HG03354 (cell line): Measurements from ENCODE around the gene SSX2IP.
A peak's percentile ranks its signal among the peaks of the same experiment; 100 is the strongest.
"Not testable (repeated sequence)": the region's sequence is repeated elsewhere in the genome, so short reads cannot be mapped to it uniquely, and the experiment has no call there.

Source experiments
- ATAC-seq: cut with Tn5 transposase; IDR thresholded peaks from one replicate; pipeline ENCODE4 v1.9.1; 2021; ENCODE audit warnings: mild to moderate bottlenecking; ENCODE audit not compliant: unreplicated experiment, poor library complexity, severe bottlenecking

SSX2IP gene

DNA sequence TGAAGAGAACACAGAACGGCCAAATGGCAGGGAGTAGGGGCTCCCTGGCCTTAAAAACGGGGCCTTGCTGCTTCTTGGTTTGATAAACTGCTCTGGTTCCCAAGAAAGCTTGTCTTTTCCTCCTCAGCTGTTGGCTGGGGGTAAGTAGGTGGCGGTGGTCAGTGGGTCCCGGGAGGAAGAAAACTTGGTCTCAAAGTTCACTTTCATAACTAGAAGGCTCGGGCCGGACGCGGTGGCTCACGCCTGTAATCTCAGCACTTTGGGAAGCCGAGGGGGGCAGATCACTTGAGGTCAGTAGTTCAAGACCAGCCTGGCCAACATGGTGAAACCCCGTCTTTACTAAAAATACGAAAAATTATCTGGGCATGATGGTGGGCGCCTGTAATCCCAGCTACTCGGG is 68.7 kb downstream of the SSX2IP start:
- no peak for ATAC-seq

DNA sequence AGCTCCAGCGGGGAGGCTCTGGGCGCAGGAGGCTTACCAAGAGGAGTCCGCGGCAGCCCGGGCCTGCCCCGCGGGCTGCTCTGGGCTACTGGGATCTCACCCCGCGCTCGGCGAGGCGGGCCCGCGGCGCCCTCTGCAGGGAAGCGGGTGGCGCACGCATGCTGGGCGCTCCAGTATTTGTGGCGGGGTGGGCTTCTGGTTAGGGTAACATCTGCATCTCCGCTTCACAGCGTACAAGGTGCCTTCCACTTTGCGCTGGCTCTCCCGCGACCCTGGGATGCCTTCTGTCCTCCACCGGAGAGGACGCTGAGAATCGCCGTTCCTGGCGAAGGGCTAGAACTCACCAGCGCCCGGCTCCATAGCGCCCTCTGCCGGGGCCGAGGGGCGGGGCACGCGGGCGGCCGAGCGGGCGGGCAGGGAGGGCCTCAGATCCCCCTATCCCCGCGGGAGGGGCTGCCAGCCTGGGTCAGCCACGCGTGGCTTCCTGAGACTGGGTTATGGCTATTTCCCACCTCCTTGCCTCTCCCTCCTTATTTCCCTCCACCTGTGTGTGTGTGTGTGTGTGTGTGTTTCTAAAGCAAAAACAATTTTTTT is 69.4 kb downstream of the SSX2IP start:
- ATAC-seq = peak; percentile 97

DNA sequence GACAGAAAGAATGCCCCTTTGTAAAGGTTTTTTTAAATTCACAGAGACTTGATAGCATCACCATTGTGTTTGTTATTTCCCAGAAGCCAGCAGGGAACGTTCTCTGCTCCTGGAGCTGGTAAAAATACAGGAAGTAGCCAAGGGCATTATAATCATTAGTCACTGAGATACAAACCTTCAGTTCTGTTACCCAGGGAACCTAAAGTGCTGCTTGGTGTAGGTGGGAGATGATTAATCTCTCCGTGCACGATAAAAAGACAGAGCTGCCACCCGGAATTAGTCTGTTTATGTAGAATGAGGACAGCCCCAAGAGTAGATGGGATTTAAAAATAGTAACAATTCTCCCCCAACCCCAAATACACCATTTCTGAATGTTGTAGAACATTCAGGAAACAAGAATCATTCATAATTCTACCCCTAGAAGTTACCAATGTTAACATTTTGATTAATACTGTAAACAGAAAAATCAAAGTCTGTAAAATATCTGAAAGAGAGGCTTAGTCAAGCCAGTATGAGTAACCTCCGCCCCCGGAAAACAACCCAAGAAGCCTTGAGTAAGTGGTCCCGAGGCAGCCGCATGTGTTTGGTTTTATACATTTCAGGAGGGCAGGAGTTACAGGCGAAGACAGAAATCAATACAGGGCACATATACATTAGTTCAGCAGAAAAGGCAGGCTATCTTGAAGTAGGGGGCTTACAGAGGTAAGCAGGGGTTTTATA is 70.7 kb downstream of the SSX2IP start:
- ATAC-seq = no peak

DNA sequence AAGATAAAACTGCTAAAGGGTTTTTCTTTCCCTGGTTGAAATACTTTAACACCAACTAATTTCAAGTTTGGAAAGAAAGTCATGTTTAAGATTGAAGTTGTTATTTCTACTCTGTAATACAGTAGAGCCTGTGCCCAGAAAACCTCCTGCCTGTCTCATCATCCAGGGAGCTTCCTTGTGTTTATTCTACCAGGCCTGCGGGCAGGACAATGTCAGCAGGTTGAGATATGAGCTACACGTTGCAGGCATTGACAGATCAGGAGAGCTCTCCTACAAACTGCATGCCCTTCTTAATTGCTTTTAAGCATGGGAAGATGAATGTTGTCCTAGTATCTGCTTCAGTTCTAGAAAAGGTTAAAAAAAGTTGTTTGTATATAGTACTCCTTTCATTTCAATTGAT is 72.9 kb downstream of the SSX2IP start:
- ATAC-seq = no peak

DNA sequence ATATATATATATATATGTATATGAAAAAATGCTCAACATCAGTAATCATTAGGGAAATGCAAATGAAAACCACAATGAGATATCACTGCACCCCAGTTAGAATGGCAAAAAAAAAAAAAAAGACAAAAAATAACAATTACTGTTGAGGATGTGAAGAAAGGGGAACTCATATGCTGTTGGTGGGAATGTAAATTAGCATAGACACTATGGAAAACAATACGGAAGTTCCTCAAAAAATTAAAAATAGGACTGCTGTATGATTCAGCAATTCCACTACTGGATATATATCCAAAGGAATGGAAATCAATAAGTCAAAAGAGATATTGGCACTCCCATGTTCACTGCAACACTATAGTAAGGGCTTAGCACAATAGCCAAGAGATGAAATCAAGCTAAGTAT is 74.5 kb downstream of the SSX2IP start:
- ATAC-seq = no peak

DNA sequence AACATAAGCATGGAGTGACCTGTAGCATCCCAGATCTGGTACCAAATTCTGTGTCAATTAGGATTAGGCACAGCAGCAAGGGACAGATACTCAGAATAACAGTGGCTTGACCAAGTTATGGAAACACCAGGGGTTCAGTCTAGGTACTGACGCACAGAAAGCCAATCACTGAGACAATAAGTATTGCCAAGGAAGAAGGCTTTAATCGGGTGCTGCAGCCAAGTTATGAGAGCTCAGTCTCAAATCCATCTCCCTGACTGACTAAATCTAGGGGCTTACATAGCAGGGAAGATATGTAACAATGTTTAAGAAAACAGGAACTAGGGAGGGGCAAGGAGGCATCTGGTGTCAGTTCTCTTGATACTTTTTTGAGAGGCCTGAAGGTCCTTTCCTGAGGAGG is 76.4 kb downstream of the SSX2IP start:
- no peak for ATAC-seq

DNA sequence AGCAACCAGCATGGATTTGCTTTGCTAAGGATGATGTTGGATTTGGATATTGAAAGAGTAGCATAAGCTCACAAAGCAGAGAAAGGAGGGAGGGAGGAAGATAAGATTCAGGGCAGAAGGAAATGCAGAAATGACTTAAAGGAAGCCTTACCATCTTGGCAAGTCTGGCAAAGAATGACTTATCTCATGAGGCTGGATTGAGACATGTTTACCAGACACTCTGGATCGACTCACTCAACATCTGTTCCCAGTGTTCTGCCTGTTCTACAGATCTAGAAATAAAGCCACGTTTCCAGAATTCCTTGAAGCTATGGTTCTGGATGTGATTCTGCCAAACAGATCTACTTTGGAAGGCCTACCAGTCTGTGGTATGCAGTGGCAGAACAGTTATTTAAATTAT is 77.2 kb downstream of the SSX2IP start:
- no peak for ATAC-seq

DNA sequence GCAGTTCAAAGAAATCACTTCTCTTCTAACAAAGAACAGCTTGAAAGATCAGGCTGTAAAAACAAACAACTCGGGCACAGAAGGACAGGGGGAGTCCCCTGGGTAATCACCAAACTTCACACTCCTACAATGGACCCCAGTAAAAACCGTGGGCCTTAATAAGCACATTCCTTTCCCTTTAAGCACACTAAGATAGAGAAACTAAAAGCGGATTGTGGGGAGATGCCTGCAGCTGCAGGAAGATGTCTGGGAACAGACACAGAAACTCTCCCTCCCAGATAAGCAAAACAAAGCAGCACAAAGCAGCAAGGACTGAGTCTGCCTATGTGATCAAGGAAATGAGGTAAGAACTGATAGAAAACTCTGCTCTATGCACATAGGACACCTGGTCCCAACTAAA is 78.5 kb downstream of the SSX2IP start:
- no peak for ATAC-seq

DNA sequence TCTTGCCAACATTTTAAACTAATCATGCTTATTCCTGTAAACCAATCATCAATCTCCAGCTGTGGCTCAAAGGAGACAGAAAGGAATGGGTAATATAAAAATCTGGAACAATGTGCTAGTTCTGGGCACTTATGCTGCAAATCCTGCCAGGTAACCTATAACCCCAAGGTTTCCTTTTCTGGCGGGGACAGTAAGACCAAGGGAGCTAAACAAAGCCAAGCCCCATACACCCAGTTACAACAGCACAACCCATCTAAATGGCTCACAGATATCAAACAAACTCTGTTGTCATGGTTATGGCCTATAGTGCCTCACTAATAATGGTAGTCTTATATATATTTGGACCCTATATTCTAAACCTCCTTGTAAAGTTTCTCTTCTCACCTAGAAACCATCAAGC is 79.2 kb downstream of the SSX2IP start:
- no peak for ATAC-seq

DNA sequence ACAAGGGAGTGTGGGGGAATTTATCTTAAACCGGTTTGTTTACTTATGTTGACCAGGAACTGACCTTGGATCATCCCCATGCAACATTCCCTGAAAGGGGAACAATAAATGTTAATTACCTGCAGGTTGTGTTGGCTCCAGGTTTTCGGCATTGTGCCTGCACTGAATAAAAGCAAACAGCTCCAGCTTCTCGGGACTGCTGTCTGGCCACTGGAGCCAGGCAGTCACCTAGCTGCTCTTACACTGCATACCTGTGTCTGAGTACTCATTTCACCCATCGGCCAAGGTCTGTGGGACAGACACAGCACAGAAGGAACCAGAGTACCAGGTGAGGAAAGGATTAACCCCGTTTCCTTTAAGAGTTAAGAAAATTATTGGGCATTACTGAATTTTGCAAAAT is 83.3 kb downstream of the SSX2IP start:
- ATAC-seq = no peak

DNA sequence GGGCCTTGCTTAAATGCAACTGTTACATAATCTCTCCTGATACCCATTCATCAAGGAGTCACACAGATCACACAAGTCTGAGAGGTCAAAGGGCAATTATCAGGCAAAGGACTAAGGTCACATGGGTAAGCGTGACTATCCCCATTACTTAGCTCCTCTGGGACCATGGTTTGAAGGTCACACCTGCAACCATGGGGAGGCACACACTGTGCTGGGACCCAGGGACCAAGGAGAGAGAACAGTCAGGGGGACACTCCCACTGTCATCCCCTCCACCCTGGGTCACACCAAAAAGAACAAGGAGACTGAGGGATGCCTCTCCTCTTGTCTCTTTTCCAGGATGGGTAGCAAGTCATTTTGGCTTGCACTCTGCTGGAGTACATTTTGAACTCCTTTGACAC is 85.1 kb downstream of the SSX2IP start:
- no peak for ATAC-seq

DNA sequence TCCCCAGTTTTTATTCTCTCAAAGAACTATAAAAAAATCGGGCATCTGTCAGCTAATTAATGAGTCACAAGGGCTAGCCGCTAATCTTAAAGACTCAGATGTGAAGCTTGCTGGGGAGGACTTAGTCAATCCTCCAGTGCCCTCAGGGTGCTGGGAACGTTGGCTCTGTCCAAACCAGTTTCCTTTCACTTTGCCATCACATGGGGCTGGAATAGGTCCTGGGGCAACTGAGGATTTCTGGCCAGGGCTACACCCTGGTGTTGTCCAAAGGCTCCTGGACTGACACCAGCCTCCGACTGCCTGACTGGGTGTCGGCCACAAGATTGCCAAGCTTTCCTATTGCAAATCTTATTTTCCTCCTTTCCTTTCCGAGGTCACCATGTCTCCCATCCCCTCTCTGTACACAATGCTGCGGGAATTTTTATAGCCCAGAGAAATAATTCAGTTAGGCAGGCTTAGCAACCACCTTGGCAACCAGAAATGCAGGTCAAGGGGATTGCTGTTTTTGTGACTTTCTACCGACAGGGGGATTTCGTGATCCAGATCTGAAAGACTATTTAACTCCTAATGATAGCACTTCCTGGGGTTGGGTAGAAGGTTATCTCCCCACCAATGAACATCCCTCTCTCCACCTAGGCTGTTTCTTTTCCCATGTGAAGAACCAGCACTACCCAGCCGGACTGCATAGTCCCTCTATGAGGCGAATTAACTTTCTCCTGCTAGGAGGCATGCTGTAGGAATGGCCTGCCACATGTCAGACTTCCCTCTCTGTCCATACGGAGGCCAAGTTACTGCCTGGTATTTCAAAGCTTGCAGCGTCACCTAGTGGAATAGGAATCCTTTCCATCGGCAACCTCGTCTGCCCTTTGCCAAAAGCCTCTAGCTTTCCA is 86.1 kb downstream of the SSX2IP start:
- ATAC-seq = no peak

DNA sequence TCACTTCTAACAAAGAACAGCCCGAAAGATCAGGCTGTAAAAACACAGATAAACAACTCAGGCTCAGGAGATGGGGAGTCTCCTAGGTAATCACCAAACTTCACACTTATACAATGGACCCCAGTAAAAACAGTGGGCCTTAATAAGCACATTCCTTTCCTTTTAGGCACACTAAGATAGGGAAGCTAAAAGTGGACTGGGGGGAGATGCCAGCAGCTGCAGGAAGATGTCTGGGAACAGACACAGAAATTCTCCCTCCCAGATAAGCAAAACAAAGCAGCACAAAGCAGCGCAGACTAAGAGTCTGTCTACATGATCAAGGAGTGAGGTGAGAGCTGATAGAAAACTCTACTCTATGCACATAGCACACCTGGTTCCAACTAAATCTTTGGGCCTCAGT is 87.0 kb downstream of the SSX2IP start:
- no peak for ATAC-seq

DNA sequence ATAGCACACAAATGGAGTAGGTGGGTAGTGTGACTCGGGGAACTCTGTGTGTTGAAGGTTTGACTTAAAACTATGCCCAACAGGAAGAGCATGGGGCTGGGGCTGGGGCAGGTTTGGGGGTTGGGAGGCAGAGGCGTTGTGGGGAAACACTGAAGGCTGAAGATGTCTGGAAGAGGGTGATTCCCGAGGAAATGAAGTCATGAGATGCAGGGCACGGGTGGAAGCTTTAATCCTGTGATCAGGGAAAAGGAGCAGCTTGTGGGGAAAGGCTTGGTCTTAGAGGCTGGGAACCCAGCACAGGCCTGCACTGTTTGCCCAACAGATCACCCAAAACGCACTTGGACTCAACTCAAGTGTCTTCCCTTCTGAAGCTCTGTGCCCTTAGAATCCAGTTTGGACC is 89.5 kb downstream of the SSX2IP start:
- no peak for ATAC-seq

DNA sequence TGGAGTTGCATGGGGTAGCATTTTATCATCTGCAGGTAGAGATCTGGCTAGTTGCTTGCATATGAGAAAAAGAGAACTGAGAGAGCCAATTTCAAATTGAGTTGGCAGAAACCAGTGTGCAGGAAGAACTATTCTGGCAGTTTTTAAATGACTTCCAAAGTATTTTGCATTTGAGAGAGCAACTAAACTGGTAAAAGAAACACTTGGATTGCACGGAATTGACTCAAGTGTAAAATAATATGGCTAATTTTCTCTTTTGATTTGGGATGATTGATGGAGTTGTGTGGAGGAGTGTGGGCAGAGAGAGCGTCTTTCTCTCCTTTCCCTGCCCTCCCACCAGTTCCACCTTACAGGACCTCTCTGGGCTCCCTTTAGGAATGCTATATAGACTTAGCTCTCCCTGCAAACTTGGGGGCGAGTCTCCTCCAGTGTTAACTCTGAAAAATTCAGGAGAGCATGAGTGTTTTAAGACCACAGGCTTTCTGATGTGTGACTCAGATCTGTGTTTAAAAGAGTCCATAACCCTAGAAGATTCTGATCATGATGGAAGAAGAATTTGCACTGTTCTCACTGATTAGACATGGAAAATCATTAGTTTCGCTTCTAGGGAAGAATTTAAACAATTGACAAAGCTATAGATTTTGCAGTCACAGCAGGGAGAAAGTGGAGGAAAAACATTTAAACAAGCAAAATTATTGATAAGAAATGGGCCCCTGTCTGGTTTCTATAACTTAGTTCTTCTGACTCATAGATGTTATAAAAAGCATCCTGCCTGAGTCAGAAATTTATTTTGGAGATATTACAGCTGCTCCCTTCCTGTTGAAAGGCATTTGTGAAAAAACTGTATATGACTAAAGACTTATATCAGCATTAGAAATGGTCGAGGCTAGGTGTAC is 91.2 kb downstream of the SSX2IP start:
- ATAC-seq = peak; percentile 78

DNA sequence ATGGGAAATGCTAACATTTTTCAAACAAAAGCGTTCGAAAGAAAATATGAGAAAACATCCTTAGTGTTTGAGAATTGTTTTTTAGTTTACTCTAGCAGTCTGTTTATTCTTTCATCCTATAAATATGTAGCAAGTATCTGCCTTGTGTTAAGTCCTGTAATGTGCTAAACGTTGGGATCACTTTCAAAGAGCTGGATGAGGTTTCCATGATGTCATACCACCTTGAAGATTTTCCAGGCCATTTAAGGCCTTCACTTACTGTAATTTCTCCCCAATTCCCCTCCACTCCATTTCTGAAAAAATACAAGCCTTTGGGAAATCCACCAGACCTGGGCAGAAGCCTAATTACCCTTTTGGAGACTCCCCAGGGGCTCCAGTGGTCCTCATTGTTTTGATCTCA is 91.8 kb downstream of the SSX2IP start:
- ATAC-seq = no peak

DNA sequence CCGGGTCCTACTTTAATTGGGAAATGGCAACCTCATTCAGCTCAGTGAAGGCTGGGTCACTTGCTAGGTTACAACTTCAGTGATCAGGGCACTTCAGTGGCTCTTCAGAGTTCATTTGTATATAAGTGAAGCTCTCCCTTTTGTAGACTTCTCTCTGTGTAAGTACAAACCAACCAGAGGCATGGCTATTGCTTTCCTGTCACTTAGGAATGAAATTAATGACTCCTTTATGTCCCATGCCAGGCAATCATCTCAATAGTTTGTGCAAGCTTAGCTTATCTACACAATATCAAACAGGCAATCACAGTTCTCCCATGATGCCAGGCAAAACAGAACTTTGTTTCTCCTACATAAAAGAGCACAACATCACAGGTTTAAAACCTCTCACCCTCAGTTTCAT is 93.2 kb downstream of the SSX2IP start:
- no peak for ATAC-seq

DNA sequence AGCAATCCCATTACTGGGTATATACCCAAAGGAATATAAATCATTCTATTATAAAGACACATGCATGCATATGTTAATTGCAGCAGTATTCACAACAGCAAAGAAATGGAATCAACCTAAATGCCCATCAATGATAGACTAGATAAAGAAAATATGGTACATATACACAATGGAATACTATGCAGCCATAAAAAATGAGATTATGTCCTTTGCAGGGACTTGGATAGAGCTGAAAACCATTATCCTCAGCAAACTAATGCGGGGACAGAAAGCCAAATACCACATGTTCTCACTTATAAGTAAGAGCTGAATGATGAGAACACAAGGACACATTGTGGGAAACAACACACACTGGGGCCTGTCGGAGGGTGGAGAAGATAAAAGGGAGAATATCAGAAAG is 95.3 kb downstream of the SSX2IP start:
- not testable (repeated sequence) for ATAC-seq
